Activated CD8-positive, alpha-beta memory T cell treated with anti-CD3 and anti-CD28 coated beads for 4 hours (primary cell): ENCODE results near the gene SPCS1.
"Not testable (repeated sequence)": the region's sequence is repeated elsewhere in the genome, so short reads cannot be mapped to it uniquely, and the experiment has no call there.

Experiments used
- DNase-seq, 2 donors: peaks; one replicate each; pipeline ENCODE4 v3.0.0-alpha.2; 2020; ENCODE audit warnings: low read depth in 2 of 2

Gene SPCS1

GRCh38 chr3:52694528-52695189, 11.2 kb upstream of the SPCS1 start:
- no peak for DNase-seq

- DNase-seq = no peak
These were observed 9.9 kb upstream of the SPCS1 start for GRCh38 chr3:52695798-52696671.

DNA sequence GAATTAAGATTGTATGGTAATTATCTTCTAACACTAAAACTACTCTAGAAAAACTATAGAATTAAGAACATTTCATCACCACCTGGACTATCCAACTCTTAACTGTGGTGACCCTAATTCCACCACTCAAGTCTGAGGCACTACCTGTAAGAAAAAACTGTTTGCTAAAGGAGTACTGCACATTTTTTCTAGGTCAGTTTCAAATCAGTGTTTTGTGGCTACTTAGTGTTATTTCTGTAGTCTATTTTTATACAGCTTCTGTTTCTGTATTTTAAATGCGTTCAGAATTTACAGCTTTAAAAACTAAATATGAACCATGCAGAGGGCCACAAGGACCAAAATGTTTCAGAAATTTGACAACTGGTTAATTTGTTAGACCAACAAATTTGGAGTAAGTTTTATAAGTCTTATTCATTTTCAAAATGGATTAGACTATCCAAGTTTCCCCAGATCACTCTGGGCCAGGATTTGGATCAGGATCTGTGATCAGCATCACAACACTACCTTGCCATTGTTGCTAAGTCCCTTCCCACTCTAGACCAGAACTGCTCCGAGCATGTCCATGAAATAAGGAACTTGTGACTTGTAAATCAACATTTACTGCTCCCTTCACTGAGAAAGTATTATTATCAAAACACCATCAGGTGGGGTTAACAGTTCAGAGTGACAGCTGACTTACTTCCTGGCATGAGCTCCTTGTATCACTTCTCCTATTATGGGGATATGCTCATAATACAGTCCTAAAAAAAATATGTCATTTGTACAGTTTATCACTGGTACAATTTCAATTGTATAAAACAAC, 8.9 kb upstream of the SPCS1 start:
- DNase-seq = no peak

GRCh38 chr3:52697632-52697965, 8.3 kb upstream of the SPCS1 start:
- no peak for DNase-seq

DNA sequence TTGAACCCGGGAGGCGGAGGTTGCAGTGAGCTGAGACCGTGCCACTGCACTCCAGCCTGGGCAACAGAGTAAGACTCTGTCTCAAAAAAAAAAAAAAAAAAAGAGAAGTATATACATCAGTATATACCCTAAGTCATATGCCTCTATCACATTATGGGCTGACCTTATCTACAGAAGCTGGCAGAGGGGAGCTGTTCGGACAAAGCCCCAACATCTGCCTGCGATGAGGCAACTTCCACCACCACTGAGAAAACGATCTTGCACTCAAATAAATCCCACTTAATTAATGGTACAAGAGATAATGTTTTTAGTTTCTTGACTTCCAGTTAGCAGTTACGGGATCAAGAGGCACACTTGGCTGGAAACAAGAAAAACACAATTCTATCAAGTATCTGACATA, 2.6 kb upstream of the SPCS1 start:
- DNase-seq = no peak

- DNase-seq = no peak
These were observed 1.1 kb upstream of the SPCS1 start for GRCh38 chr3:52704611-52705437.

DNA sequence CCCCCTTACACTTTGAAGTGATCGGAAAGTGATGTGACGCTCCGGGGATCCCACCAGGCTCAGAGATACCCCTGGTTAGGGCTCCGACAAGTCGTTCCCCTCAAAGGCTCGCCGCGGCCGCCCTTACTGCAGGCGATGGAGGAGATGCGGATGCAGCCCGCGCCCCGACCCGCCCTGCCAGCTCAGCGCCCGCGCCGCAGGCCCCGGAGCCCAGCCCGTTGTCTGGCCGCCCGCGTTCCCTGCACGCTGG, 543 bp upstream of the SPCS1 start:
- DNase-seq = no peak

DNA sequence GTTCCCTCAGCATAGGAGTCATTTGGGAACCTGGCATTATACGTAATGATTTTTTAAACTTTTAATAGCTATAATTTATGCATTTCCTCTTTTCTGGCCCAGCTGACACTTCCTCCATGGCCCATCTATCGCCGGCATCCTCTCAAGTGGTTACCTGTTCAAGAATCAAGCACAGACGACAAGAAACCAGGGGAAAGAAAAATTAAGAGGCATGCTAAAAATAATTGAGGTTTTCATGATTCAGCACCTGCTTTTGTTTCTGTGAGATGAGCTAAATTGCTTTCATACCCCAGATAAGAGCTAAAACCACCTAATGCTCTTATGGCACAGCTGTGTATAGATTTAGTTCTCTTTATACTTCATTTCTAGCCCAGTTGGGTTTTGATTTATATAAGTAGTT, 1.7 kb downstream of the SPCS1 start:
- no peak for DNase-seq

- no peak for DNase-seq
These were observed 4.6 kb downstream of the SPCS1 start for GRCh38 chr3:52710512-52710911.

DNA sequence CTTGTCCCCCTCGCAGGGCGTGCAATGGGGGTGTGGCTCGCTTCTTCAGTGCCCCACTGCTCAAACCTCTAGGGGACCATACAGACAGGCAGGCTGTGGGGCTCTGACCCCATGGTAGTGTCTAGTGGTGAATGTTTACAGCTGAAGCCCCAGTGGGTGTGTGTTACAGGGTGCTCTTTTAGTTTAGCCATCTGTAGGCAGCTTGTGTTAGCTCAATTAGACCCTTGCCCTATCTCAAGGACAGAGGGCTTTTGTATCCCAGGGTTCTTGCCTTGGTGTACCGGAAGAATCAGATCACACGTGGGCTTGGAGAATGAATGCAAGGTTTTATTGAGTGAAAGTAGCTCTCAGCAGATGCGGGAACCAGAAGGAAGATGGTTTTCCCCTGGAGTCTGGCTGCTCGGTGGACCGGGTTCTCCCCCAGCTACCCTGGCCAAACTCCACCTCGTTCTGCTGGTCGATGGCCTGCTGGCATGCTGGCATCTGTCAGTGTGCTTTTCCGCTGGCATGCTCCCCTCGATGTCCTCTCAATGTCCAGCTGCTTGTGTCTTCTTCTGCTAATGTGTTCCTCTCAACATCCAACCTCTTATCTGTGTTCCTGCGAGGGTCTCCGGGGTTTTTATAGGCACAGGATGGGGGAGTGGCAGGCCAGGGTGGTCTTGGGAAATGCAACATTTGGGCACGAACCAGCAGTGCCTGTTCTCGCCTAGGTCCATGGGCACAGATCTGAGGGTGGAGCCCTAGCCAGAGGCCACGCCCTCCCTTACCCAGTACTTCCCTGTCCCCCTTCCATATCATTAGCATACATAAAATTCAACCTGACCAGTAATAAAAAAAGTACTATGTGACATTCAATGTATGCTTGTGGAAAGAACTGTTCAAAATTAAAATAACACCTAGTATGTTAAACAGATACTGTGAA, 6.6 kb downstream of the SPCS1 start:
- no peak for DNase-seq

DNA sequence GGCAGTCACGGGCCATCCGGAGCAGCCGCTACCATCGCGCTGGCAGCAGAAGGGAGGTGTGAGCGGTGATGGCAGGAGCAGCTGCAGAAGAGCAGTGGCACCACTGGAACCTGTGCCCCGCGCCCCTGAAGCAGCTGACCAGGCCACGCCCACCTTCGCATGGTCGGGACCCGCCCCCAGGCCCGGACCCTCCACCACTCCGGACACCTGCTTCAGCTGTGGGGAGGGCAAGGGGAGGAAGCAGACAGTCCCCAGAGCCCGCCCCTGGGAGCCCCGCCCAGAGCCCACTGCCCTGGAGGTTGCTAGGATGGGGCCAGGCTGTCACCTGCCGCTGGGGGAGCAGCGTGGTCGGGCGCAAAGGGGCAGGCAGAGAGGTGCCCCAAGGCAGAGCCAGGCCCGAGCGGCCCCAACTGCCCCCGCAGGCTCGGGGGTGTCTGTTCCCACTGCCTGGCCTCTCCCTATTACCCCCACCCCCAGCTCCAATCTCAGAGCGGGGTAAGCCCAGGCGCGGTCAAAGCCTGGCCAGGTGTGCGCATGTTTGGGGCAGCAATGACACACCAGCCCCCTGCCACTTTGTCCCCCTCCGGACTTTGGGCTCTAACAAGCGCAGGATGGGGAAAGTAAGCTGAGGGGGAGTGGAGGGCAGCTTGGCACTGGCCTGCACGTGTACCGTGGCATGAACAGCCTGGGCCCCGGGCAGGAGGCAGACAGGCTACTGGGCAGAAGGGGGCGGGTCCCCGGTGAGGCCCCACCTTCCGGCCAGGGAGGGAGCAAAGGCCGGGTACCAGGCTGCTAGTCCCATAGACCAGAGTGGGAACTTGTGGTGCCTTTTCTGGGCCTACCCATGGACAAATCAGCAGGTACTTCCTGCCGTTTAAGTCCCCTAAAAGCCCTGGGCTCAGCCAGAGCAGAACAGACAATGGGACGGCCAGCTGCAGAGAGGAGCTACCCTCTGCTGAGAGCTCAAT, 8.7 kb downstream of the SPCS1 start:
- DNase-seq = no peak

DNA sequence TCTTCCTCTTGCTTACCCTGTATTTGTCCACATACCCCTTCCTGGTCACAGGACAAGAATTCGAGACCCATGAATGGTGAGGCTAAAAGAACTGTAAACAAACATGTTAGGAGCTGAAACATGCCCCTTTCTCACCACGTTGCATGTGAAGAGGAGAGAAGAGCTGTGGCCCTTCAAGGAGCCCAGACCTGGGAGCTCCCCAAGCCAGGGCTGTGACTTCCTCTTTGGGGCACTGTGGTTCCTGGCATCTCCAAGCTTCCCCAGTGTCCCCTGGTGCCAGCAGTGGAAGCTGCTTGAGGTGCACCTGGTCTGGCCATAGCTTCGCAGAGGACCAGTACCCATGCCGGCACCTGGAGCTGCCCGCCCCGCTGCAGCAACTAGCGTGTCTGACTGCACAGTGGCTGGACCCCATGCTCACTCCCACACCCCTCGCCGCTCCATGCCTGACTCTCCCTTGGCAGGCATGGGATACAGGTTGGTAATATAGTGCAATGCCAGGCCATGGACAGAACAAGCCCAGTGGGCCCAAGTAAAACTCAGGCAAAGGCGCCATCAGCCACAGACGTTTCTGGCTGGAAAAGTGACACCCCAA, 9.9 kb downstream of the SPCS1 start:
- no peak for DNase-seq

GRCh38 chr3:52719618-52720017, 13.7 kb downstream of the SPCS1 start:
- DNase-seq = no peak

- no peak for DNase-seq
These were observed 15.3 kb downstream of the SPCS1 start for GRCh38 chr3:52721002-52721729.

DNA sequence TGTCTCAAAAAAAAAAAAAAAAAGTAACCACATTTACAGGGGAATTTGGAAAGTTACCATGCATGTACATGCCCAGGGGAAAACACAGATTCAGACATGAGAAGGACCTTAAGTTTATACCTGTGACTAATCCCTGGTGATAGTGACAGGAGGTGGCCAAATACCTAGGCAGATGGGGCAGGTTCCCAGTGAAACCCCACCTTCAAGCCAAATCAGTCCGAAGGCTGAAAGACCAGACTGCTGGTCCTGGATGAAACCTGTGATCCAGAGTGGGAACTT, 15.8 kb downstream of the SPCS1 start:
- no peak for DNase-seq

GRCh38 chr3:52722491-52722890, 16.6 kb downstream of the SPCS1 start:
- DNase-seq = no peak

DNA sequence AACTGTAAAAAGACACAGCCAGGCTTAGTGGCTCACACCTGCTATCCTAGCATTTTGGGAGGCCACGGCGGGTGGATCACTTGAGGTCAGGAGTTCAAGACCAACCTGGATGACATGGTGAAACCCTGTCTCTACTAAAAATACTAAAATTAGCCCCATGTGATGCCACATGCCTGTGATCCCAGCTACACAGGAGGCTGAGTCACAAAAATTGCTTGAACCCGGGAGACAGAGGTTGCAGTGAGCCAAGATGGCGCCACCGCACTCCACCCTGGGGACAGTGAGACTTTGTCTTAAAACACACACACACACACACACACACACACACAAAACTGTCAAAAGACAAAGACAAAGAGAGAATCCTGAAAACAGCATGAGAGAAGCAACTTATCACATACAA, 18.0 kb downstream of the SPCS1 start:
- no peak for DNase-seq

- DNase-seq = no peak
These were observed 18.6 kb downstream of the SPCS1 start for GRCh38 chr3:52724511-52724910.

DNA sequence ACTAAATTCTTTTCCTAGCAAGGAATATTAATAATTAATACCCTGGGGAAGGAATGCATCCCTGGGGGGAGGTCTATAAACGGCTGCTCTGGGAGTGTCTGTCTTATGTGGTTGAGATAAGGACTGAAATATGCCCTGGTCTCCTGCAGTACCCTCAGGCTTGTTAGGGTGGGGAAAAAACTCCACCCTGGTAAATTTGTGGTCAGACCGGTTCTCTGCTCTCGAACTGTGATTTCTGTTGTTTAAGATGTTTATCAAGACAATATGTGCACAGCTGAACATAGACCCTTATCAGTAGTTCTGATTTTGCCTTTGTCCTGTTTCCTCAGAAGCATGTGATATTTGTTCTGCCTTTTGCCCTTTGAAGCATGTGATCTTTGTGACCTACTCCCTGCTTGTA, 22.8 kb downstream of the SPCS1 start:
- not testable (repeated sequence) for DNase-seq
